C4-2B (cell line): ENCODE measurements around the gene HERPUD2.

Source experiments
- CTCF ChIP-seq: fragments of 450-650 bp; conservative IDR thresholded peaks from 2 replicates; pipeline ENCODE4 v1.5.1; 2017; ENCODE audit warnings: mild to moderate bottlenecking
- ZFX ChIP-seq: fragments of 450-650 bp; IDR thresholded peaks from 2 replicates; pipeline ENCODE4 v1.6.1; 2017

- TF ChIP-seq CTCF = no peak
- TF ChIP-seq ZFX = no peak
These were observed 17.2 kb downstream of the HERPUD2 start for GRCh38 chr7:35677582-35678356.
